GM12874 (cell line): Measurements from ENCODE around the gene SATB1.

Source experiments
- TF ChIP-seq, protein P1 (sequence below): IDR thresholded peaks from 2 replicates; pipeline ENCODE4 v1.5.1; 2011; ENCODE audit warnings: low read depth, mild to moderate bottlenecking, control low read depth, low read length, moderate library complexity; ENCODE audit not compliant: insufficient read depth

SATB1 gene

DNA sequence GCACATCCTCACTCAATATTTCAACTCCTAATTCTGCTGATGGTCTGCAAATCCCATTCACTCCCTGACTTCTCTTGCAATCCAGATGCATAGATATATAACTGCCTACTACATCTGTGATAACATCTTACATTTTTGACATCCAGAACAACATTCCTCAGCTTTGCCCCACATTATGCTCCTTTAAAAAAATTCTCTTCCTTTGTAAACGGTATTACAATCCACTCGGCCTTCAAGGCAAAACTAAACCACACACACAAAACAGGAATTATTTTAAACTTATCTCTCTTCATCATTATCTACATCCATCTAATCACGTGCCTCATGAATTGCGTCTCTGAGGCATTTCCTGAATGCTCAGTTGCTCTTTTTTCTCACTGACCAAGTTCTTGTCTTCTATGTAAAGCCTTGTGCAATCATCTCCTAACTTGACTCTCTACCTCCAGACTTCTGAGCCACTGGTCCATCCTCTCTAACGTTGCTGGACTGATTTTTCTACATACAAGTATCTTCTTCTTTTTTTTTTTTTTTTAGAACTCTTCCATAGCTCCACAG lies 117.0 kb downstream of the SATB1 start:
- TF ChIP-seq, protein P1, sequence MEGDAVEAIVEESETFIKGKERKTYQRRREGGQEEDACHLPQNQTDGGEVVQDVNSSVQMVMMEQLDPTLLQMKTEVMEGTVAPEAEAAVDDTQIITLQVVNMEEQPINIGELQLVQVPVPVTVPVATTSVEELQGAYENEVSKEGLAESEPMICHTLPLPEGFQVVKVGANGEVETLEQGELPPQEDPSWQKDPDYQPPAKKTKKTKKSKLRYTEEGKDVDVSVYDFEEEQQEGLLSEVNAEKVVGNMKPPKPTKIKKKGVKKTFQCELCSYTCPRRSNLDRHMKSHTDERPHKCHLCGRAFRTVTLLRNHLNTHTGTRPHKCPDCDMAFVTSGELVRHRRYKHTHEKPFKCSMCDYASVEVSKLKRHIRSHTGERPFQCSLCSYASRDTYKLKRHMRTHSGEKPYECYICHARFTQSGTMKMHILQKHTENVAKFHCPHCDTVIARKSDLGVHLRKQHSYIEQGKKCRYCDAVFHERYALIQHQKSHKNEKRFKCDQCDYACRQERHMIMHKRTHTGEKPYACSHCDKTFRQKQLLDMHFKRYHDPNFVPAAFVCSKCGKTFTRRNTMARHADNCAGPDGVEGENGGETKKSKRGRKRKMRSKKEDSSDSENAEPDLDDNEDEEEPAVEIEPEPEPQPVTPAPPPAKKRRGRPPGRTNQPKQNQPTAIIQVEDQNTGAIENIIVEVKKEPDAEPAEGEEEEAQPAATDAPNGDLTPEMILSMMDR, result no peak

DNA sequence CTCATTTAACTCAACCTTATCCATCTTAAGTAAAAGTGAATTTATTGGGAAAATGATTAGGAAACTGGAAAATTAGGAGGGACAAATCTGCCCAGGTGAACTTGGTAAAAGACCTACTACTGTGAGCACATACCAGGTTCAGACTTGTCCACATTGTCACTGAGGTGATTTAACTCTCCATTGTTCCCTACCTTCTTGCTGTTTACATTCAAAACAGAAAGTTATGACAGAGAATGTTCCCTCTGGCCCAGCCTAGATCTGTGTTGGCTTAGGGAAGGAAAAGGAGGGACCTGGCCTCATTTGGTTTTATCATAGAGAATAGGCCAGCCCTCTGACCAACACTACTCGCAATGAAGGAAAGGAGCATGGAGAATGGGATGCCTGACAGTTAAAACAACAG lies 117.6 kb downstream of the SATB1 start:
- TF ChIP-seq, protein P1, result no peak

DNA sequence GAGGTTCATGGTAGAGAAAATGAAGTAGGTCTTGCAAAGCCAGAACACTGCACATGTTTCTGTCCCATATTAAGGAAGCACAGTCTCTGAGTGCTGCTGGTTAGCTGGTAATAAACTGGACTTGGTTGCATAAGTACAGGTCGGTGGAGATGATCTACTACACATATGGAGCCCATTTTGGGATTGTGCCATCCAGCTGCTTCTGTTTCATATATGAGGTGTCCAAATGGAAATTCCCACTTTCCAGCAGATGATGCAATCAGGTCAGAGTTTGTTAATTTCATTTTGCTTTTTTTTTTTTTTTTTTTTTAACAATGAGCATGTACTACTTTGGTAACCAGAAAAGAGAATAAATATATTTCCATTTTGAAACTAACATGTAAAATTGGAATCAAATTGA lies 122.6 kb downstream of the SATB1 start:
- TF ChIP-seq, protein P1, result no peak

DNA sequence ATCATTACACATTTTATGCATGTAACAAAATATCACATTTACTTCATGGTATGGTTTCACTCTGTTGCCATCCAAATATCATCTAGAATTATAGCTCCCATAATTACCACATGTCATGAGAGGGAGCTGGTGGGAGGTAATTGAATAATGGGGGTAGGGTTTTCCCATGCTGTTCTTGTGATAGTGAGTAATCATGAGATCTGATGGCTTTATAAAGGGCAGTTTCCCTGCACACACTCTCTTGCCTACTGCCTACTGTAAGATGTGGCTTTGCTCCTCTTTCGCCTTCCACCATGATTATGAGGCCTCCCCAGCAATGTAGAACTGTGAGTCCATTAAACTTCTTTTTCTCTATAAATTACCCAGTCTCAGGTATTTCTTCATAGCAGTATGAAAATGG lies 123.4 kb downstream of the SATB1 start:
- TF ChIP-seq, protein P1, result no peak

DNA sequence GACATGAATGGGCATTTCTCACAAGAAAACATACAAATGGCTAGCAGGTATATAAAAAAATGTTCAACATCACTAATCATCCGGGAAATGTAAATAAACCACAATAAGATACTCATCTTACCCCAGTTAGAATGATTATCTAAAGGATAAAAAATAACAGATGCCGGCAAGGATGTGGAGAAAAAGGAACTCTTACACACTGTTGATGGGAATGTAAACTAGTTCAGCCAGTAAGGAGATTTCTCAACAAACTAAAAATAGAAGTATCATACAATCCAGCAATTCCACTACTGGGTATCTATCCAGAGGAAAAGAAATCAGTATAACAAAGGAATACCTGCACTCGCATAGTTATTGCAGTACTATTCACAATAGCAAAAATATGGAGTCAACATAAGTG lies 124.2 kb downstream of the SATB1 start:
- TF ChIP-seq, protein P1, result no peak

DNA sequence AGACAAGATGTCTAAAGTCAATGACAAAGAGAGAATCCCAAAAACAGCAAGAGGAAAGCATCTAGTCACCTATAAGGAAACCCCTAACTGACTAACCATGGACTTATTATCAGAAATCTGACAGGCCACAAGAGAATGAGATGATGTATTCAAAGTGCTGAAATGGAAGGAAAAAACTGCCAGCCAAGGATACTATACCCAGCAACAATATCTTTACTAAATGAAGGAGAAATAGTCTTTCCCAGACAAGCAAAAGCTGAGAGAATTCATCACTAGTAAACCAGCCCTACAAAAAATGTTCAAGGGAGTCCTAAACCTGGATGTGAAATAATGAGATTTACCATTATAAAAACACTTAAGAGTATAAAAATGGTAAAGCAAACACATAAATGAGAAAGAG lies 128.0 kb downstream of the SATB1 start:
- TF ChIP-seq, protein P1, result no peak
